Astrocyte (in vitro differentiated cells and primary cell): ENCODE measurements around the gene SCNN1B. TPM values are rescaled to one million over a fixed set of nuclear protein-coding genes. Genes with fewer than 3 reads are reported as not detected.

Source experiments
- DNase-seq: peaks from one replicate; pipeline ENCODE4 v3.0.0-alpha.2; 2010; ENCODE audit warnings: low read depth
- FAIRE-seq: peaks from 2 replicates; lab custom pipeline; 2011; peaks lifted over from hg19 to GRCh38; lab: Jason Lieb, UNC
- H2AFZ ChIP-seq: 2 replicates; pipeline ENCODE4 v1.6.0; 2012; ENCODE audit warnings: low read depth, low read length, inconsistent platforms
- H3K27ac ChIP-seq: 2 replicates; pipeline ENCODE4 v1.5.1; 2011; ENCODE audit warnings: low read depth, low read length, inconsistent platforms
- H3K27me3 ChIP-seq: 2 replicates; pipeline ENCODE4 v1.6.0; 2011; ENCODE audit warnings: low read length, inconsistent platforms; ENCODE audit not compliant: insufficient read depth
- H3K36me3 ChIP-seq: 2 replicates; pipeline ENCODE4 v1.5.1; 2011; ENCODE audit warnings: low read length, inconsistent platforms; ENCODE audit not compliant: insufficient read depth
- H3K4me1 ChIP-seq: 2 replicates; pipeline ENCODE4 v1.5.1; 2011; ENCODE audit warnings: low read length, inconsistent platforms; ENCODE audit not compliant: insufficient read depth
- H3K4me2 ChIP-seq: 2 replicates; pipeline ENCODE4 v1.6.0; 2012; ENCODE audit warnings: low read length, inconsistent platforms
- H3K4me3 ChIP-seq: 2 replicates; pipeline ENCODE4 v1.5.1; 2011; ENCODE audit warnings: low read depth, mild to moderate bottlenecking, low read length, inconsistent platforms; ENCODE audit not compliant: insufficient read depth
- H3K79me2 ChIP-seq: 2 replicates; pipeline ENCODE4 v1.6.0; 2012; ENCODE audit warnings: mild to moderate bottlenecking, low read length, inconsistent platforms; ENCODE audit not compliant: insufficient read depth
- H3K9ac ChIP-seq: 2 replicates; pipeline ENCODE4 v1.6.0; 2012; ENCODE audit warnings: mild to moderate bottlenecking, low read length, inconsistent platforms
- H3K9me3 ChIP-seq: 2 replicates; pipeline ENCODE4 v1.5.1; 2012; ENCODE audit warnings: low read depth, mild to moderate bottlenecking, low read length, inconsistent platforms; ENCODE audit not compliant: insufficient read depth
- H4K20me1 ChIP-seq: 2 replicates; pipeline ENCODE4 v1.6.0; 2012; ENCODE audit warnings: low read length, inconsistent platforms; ENCODE audit not compliant: insufficient read depth
- H3K27ac Mint-ChIP-seq: one replicate; pipeline ENCODE4 v1.8.0; 2021; ENCODE audit warnings: mild to moderate bottlenecking, mixed read lengths; ENCODE audit not compliant: unreplicated experiment
- H3K27me3 Mint-ChIP-seq: one replicate; pipeline ENCODE4 v1.8.0; 2021; ENCODE audit warnings: low read depth, mixed read lengths; ENCODE audit not compliant: unreplicated experiment
- H3K36me3 Mint-ChIP-seq: one replicate; pipeline ENCODE4 v1.8.0; 2021; ENCODE audit warnings: low read depth, mixed read lengths; ENCODE audit not compliant: unreplicated experiment
- H3K4me1 Mint-ChIP-seq: one replicate; pipeline ENCODE4 v1.8.0; 2021; ENCODE audit warnings: low read depth, mixed read lengths; ENCODE audit not compliant: unreplicated experiment
- H3K4me3 Mint-ChIP-seq: one replicate; pipeline ENCODE4 v1.8.0; 2021; ENCODE audit warnings: mild to moderate bottlenecking, moderate library complexity, mixed read lengths; ENCODE audit not compliant: unreplicated experiment
- H3K9me3 Mint-ChIP-seq: one replicate; pipeline ENCODE4 v1.8.0; 2021; ENCODE audit warnings: mild to moderate bottlenecking, mixed read lengths; ENCODE audit not compliant: unreplicated experiment
- CTCF ChIP-seq: IDR thresholded peaks from 2 replicates; pipeline ENCODE4 v1.5.1; 2011; ENCODE audit warnings: low read depth, mild to moderate bottlenecking, inconsistent platforms, low read length, moderate library complexity; ENCODE audit not compliant: insufficient read depth
- EZH2 ChIP-seq: IDR thresholded peaks from 2 replicates; pipeline ENCODE4 v1.6.1; 2012; ENCODE audit warnings: mild to moderate bottlenecking, low read length, inconsistent platforms; ENCODE audit not compliant: insufficient read depth
- total RNA-seq: library from RNA; stranded (reverse); gene quantifications from 2 replicates; pipeline ENCODE4 v1.2.1, GENCODE V29; 2021

Gene SCNN1B
- total RNA-seq, 1 donor from 2014 or later = not detected

- Mint-ChIP-seq H3K4me1 (no peaks in the 10 kb centered on the region), H3K36me3 (no peaks in the 10 kb centered on the region), H3K4me3 (no peak overlapping the region), H3K27ac (no peak overlapping the region), H3K9me3 (no peaks in the 10 kb centered on the region), H3K27me3 (peaks cover 30% of the 10 kb centered on the region)
- Histone ChIP-seq H3K79me2 (no peaks in the 10 kb centered on the region), H4K20me1 (no peaks in the 10 kb centered on the region), H3K4me2 (no peak overlapping the region), H3K4me3 (no peak overlapping the region), H3K27ac (no peak overlapping the region), H3K9ac (no peak overlapping the region), H3K4me1 (no peaks in the 10 kb centered on the region), H3K27me3 (no peaks in the 10 kb centered on the region), H3K36me3 (no peaks in the 10 kb centered on the region), H2AFZ (no peak overlapping the region), H3K9me3 (no peaks in the 10 kb centered on the region)
- FAIRE-seq (no peak), DNase-seq (no peak)
- no peak for TF ChIP-seq EZH2
- no peak for TF ChIP-seq CTCF
Observed at GRCh38 chr16:23377071-23377931, 75.2 kb downstream of the SCNN1B start.

DNA sequence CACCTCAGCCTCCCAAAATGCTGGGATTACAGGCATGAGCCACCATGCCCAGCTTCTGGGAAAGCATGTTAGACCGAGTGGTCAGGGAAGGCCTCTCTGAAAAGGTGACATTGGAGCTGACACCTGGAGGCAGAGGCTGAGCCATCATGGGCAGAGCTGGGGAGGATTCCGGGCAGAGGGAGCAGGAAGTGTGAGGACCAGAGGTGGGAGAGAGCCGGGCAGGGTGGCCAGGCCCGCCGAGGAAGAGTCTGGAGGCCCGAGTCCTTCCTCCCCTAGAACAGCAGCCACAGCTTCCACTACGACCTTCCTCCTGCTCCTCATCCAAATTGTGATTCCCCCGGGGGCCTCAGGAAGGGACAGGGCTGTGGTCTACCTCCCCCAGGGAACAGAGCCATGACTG lies 76.2 kb downstream of the SCNN1B start:
- Histone ChIP-seq H3K4me2 (no peak overlapping the region), H3K9me3 (no peaks in the 10 kb centered on the region), H3K4me3 (no peak overlapping the region), H4K20me1 (no peaks in the 10 kb centered on the region), H3K79me2 (no peaks in the 10 kb centered on the region), H3K27me3 (no peaks in the 10 kb centered on the region), H2AFZ (no peak overlapping the region), H3K36me3 (no peaks in the 10 kb centered on the region), H3K9ac (no peak overlapping the region), H3K27ac (no peak overlapping the region), H3K4me1 (no peaks in the 10 kb centered on the region)
- DNase-seq (no peak), FAIRE-seq (no peak)
- TF ChIP-seq EZH2 (no peak), CTCF (no peak)
- no peaks in the 10 kb centered on the region for H3K9me3 Mint-ChIP-seq
- H3K36me3 Mint-ChIP-seq = no peaks in the 10 kb centered on the region
- peaks cover 30% of the 10 kb centered on the region for H3K27me3 Mint-ChIP-seq
- no peak overlapping the region for H3K4me3 Mint-ChIP-seq
- H3K27ac Mint-ChIP-seq = no peak overlapping the region
- H3K4me1 Mint-ChIP-seq = no peaks in the 10 kb centered on the region

GRCh38 chr16:23378921-23379320 lies 76.8 kb downstream of the SCNN1B start:
- peak overlapping the region; percentile 0 for H3K27ac Mint-ChIP-seq
- no peaks in the 10 kb centered on the region for H3K9me3 ChIP-seq
- no peak for FAIRE-seq
- no peaks in the 10 kb centered on the region for H3K27me3 ChIP-seq
- H2AFZ ChIP-seq = no peak overlapping the region
- H3K4me1 ChIP-seq = no peaks in the 10 kb centered on the region
- no peak overlapping the region for H3K9ac ChIP-seq
- H3K36me3 Mint-ChIP-seq = no peaks in the 10 kb centered on the region
- no peak overlapping the region for H3K4me2 ChIP-seq
- H3K27ac ChIP-seq = no peak overlapping the region
- TF ChIP-seq EZH2 (no peak), CTCF (no peak)
- H3K4me3 Mint-ChIP-seq = no peak overlapping the region
- H3K36me3 ChIP-seq = no peaks in the 10 kb centered on the region
- no peaks in the 10 kb centered on the region for H4K20me1 ChIP-seq
- H3K27me3 Mint-ChIP-seq = peaks cover 33% of the 10 kb centered on the region
- no peaks in the 10 kb centered on the region for H3K4me1 Mint-ChIP-seq
- no peak overlapping the region for H3K4me3 ChIP-seq
- H3K79me2 ChIP-seq = no peaks in the 10 kb centered on the region
- DNase-seq = no peak
- no peaks in the 10 kb centered on the region for H3K9me3 Mint-ChIP-seq
